COLO668 (cell line): ENCODE measurements around the gene ANXA2.
A peak's percentile ranks its signal among the peaks of the same experiment; 100 is the strongest.

Source experiments
- DNase-seq: peaks from one replicate; lab custom pipeline; 2025; ENCODE audit not compliant: unreplicated experiment; lab: John Stamatoyannopoulos, UW

ANXA2 gene

DNA sequence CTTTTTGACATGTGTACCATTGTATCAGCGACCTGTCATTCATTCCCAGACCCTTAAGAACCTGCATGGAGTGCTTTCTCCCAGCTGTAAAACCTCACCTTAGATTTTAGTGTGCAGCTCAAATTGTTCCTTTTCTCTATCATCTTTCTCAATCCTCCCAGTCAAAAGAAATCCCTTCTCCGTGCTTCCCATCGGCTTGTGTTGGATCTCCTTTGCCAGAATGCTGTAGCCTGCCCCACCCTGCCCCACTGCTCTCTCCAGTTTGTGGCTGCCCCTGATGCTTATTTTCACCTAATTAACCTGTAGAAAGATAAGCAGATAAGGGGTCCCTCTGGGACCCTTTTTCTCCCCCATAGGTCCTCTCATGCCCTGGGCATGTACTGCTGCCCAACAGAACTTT is 51.1 kb downstream of the ANXA2 start:
- DNase-seq, result no peak

DNA sequence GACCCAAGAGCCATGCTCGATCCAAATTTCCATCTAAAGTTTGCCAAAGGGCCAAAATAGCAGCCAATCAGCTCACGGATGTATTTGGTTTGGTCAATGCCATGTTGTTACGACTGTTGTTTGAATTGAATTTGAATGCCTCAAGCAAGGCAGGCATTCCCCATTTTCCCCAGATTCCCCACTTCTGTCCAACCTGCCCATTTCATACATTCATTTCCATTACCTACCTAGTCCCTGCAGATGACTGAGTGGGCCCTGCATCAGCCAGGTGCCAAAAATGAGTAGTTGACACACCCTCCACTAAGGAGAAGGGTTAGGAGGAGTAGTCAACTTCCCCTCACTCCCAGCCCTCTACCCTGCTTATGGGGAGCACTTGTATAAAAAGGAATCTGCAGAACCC is 51.7 kb downstream of the ANXA2 start:
- DNase-seq, result no peak

DNA sequence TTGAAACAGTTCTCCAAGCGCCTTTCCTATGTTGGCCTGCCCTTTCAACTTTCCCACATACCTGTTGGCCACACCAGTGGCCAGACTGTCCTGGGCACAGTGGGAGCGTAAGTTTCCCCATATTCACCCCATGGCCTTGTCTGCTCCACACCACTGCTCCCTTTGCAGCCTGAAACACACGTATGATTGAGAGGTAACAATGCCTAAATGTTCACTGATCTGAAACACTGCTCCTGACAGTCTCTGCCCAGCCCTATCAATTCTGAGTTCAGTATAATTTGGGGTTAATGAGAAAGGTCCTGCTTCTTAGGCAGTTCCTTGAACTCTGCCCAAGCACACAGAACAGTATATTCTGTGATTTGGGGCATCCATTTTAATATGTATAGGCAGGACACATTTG is 52.2 kb downstream of the ANXA2 start:
- DNase-seq, result no peak

- DNase-seq, result no peak
Measured at GRCh38 chr15:60344987-60345386, 52.8 kb downstream of the ANXA2 start.

GRCh38 chr15:60344461-60344860 is 53.3 kb downstream of the ANXA2 start:
- DNase-seq, result no peak

DNA sequence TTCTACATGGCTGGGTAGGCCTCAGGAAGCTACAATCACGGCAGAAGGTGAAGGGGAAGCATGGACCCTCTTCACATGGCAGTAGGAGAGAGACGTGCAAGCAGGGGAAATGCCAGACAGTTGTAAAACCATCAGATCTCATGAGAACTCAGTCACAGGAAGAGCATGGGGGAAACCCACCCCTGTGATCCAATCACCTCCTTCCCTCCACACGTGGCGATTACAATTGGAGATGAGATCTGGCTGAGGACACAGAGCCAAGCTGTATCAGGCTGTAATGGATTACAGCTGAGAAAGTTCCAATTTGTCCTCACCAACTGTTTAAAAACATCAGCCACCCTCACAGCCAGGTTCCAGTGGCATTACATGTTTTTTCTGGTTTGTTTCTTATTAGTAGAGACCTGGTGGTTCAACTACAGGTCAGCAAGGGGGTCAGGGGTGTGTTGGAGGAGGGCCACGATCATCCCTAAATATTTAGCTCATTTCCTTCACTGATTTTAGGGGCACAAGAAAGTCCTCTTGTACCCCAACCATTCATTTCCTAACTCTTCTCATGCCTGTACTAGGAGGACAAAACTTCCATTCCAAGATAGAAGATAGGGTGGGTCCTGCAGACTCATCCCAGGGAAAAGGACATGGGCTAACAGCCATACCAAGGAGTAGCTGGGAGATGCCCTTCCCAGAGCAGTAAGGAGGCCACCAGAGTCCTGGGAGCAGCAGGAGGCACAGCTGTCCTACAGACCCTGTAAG is 54.4 kb downstream of the ANXA2 start:
- no peak for DNase-seq

DNA sequence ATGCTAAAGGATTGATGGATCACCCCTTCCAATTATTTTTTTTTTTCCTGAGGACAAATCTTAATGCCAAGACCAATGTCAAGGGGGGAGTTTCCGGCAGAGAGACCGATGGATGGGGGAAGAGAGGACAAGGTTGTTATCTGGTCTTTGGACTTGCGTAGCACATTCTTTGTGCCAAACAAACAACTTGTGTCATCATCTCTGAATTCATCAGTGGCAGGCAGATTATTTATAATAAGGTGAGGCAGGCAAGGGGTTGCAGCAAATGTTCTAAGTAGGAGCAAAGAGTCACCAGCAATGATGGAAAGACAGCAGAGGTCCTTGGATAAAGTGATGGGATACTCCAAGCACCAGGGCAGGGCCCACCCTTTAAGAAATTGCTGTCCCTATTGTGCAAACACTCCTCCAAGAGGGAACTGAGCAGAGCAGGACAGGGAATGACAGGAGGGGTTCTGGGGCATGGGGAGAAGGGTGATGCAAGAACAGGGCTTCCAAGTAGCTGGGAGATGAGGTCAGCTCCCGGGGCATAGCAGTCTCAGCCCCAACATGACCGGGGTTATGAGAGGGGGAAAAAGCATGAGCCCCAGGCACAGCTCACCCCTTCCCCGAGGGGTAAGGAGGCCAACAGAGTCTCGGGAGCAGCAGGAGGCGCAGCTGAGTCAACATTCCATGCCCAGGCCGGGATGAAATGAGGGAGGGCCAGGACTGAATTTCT is 57.4 kb downstream of the ANXA2 start:
- DNase-seq, result no peak

GRCh38 chr15:60339236-60339635 is 58.5 kb downstream of the ANXA2 start:
- DNase-seq, result no peak

DNA sequence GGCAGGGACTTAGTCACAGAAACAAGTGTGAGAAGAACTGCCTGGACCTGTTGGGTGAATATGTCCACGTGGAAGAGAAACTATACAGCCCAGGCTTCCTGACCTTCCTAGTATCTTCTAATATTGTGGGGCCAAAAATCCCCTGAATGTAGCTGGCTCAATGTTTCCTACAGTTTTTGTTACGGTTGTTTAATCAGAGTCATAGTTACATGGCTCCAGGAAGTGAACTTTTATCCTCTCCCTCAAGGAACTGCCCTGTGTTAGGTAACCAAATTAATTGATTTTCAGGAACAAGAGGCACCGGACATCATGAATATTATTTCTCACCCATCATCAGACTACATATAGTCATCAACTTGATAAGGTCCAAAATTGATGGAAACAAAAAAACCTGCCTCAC is 59.0 kb downstream of the ANXA2 start:
- DNase-seq, result no peak

DNA sequence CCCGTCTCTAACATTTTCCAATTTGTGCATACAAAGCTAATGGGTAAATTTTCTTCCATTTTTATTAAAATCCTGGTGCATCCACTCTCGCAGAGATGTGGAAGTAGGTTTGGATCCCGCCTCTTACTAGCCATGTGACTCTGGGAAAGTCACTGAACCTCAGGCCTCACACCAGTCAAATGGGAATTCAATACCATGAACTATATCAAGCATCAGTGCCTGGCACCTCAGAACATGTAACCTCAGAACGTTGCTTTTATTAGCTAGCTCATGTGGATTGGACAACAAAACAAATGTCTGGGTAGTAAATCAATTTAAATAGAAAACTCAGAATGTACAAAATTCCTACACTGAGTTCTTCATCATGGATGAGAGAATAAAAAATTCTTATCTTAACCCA is 60.7 kb downstream of the ANXA2 start:
- no peak for DNase-seq

GRCh38 chr15:60335296-60335695 is 62.5 kb downstream of the ANXA2 start:
- DNase-seq, result peak; percentile 53

- DNase-seq, result peak; percentile 8
Measured at GRCh38 chr15:60328852-60329443, 68.8 kb downstream of the ANXA2 start.

DNA sequence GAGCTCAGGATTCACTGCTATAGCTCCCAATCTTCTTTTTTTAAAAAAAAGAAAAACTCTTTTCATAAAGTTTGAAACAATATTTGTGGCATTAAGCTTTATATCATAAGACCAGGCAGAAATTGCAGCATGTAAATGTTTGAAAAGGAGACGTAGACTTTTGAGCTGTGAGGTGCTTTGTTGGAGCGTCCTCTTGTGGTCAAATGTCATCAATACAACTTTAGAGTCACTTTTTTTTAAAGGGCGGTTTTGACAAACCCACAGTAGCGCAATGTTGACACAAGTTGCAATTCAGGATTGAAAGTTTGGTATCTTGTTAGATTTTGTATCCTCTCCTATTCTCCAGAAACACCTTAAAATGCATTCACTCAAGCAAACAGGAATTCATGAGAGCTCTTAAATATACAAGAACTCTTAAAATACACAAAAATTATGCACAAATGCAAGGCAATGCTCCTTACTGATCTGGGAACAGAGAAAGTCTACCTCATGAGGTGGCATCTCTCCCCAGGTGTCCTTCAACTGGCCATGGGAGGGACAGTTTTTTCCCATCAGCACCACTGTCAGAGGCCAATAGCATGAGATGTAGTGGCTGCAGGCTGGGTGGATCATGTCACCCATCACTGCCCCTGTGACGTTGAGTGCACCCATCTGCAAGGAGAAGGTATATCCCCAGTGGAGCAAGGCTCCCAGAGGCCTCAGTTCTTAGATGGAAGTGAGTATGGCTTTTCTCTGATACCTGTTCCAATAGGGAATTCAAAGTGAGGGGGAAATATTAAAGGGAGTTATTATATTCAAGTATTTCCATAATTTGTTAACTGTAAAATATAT is 70.7 kb downstream of the ANXA2 start:
- peak; percentile 47 for DNase-seq

- DNase-seq, result no peak
Measured at GRCh38 chr15:60326343-60326742, 71.4 kb downstream of the ANXA2 start.

DNA sequence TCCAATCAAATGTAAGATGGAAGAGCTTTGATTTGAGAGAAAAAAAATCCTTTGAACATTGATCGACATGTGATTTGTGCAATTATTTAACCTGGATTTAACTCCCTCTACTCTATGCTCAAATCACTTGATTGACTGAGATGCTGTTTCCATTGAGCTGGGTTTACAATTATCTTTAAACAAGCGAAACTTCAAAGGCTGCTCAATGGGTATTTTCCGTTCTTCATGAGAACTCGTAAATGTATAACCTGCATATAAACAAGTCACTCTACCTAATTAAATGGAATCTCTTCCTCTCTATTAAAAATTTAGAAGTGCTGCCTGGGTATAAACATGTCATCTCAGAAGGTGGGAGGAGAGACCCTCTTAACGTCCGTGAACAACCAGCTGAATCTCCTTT is 71.9 kb downstream of the ANXA2 start:
- no peak for DNase-seq

- DNase-seq, result no peak
Measured at GRCh38 chr15:60324706-60325438, 72.9 kb downstream of the ANXA2 start.

GRCh38 chr15:60323322-60323721 is 74.5 kb downstream of the ANXA2 start:
- no peak for DNase-seq

DNA sequence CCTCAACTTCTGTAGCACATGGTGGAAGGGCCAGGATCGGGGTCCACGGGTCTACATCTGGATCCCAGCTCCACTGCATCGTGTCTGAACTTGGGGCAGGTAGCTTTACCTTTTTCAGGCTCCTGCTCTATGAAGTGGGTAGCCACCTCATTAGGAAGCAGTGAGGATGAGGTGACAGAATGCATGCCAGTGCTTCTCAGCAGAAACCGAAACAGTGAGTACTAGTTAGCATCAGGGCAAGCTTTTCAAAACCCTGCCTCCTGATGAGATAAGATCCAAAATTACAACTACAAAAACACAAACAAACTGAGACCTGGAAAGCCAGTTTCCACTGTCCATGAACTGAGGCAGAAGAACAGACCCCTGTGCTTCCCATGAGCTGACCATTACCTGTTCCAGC is 77.4 kb downstream of the ANXA2 start:
- DNase-seq, result no peak

DNA sequence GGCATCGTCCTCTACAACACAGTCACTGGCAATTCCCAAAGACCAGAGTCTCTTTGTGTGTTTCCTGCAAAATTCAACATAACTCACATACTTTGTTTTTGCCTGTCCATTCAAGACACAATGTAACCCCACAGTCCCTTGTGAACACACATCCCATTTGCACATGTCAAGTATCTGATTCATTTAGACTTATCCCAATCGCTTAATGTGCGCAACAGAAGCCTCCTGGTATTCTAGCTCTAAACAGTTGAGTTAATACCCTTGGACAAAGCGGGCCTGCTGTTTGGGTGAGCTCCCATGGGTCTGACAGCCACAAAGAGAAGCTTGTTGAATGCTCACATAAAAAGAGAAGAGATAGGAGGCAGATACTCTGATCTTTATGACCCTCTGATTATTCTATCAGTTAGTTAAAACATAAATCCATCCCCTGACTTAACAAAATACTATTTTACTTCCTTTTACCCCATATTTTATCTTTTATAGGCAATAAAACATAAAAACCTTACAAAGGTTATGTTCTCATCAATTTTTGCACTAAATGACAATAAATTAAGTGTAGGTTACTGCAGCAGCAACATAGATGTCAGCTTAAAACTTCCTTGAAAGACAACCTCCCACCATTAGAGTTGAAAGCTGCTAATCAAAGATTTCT is 79.4 kb downstream of the ANXA2 start:
- DNase-seq, result no peak

DNA sequence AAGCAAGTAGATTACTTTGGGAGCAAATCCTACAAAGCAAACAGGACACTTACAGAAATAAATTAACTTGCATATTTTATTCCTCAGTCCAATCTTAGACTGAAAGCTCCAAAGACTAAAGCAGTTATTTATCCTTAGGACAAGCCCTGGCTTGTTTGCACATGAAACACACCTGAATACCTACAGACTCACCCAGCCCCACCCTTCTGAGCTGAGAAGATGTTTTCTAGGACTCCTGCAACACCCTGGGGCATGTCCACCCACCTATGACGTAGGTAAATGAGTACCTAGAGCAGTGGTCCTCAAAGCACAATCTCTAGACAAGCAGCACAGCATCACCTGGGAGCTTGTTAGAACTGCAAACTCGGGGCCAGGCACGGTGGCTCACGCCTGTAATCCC is 80.8 kb downstream of the ANXA2 start:
- DNase-seq, result no peak
